ENCODE measurements around the gene HDAC4.
A peak's percentile ranks its signal among the peaks of the same experiment; 100 is the strongest.

HDAC4 gene

GRCh38 chr2:239380831-239381708 lies 19.8 kb downstream of the HDAC4 start:
- Histone ChIP-seq H4K20me1 (peaks cover 50 to 99% (median 94%) of the 10 kb centered on the region in 11 experiments; a peak in 21 of 22 replicates), H3K27ac (peak overlapping the region in 10 of 11 experiments; percentile 12 to 60 (median 44); a peak in 18 of 22 replicates), H3K4me1 (peaks cover 60 to 99% (median 89%) of the 10 kb centered on the region in 10 experiments), H3K4me2 (peak overlapping the region; percentile 74 to 92 (median 84)), H3K9me3 (replicated peaks in 1 of 11) (no peaks in the 10 kb centered on the region; a peak in 1 of 22 replicates), H3K4me3 (peak overlapping the region in 8 of 10 experiments; percentile 1 to 49 (median 18); a peak in 11 of 20 replicates), H3K9ac (peak overlapping the region in 9 of 11 experiments; percentile 10 to 61 (median 30); a peak in 13 of 22 replicates), H3K36me3 (peaks cover 0 to 39% (median 12%) of the 10 kb centered on the region in 11 experiments; a peak in 11 of 22 replicates), H3K27me3 (no peaks in the 10 kb centered on the region)
- no peak for TF ChIP-seq Cebpa-rat (IDR thresholded peaks at IDR 0.05)

GRCh38 chr2:239379641-239380170 lies 21.1 kb downstream of the HDAC4 start:
- Histone ChIP-seq H3K27ac (peak overlapping the region in 9 of 11 experiments; percentile 12 to 46 (median 30); a peak in 5 of 22 replicates), H3K9me3 (replicated peaks in 1 of 11) (no peaks in the 10 kb centered on the region; a peak in 1 of 22 replicates), H3K4me3 (no peak overlapping the region), H3K4me1 (peaks cover 60 to 96% (median 81%) of the 10 kb centered on the region in 10 experiments), H3K36me3 (peaks cover 0 to 33% (median 15%) of the 10 kb centered on the region in 11 experiments; a peak in 11 of 22 replicates), H3K4me2 (peak overlapping the region; percentile 39 to 88 (median 69); a peak in 21 of 22 replicates), H4K20me1 (peaks cover 39 to 98% (median 81%) of the 10 kb centered on the region in 11 experiments; a peak in 21 of 22 replicates), H3K27me3 (no peaks in the 10 kb centered on the region), H3K9ac (peak overlapping the region in 2 of 11 experiments; percentile 1 to 11; a peak in 2 of 22 replicates)
- TF ChIP-seq Cebpa-rat (IDR thresholded peaks at IDR 0.05) = no peak

DNA sequence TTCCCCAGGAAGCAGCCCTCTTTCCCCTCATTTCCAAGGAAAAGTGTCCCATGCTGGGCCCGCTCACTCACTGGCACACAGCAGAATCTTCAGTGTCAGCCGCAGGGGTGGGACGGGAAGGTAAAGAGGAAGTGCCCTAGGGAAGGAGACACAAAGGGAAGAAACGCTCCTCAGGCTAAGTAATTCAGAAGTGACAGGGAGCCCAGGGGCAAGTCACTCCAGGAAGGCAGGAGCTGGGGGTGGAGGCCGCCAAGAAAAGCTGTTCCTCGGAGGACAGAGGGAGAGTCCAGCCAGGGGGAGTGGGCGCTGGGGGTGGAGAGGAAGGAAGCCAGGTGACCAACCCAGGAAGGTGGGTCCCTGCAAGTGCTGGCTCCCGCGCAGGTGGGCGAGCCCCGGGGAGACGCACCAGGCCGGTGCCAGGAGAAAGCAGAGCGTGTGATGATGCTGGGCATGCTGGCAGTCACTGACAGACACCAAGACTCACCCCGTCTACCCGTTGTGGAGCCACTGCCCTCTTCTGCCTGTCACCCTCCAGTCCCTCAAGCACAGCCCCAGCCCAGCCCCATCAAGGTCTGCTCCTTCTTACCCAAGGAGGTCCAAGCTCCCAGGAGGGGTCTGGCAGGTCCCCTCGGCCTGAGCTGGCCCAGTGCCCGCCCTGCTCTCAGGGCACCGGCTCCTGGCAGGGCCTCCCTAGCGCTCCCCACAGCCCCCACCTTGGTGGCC lies 21.7 kb downstream of the HDAC4 start:
- H3K27me3 ChIP-seq = no peaks in the 10 kb centered on the region
- TF ChIP-seq Cebpa-rat (IDR thresholded peaks at IDR 0.05) = no peak
- no peak overlapping the region for H3K4me3 ChIP-seq
- H3K9me3 ChIP-seq (replicated peaks in 1 of 11) = no peaks in the 10 kb centered on the region; a peak in 1 of 22 replicates
- peaks cover 39 to 94% (median 74%) of the 10 kb centered on the region in 11 experiments; a peak in 21 of 22 replicates for H4K20me1 ChIP-seq
- H3K4me1 ChIP-seq = peaks cover 60 to 92% (median 77%) of the 10 kb centered on the region in 10 experiments
- peak overlapping the region in 9 of 11 experiments; percentile 12 to 46 (median 30); a peak in 6 of 22 replicates for H3K27ac ChIP-seq
- H3K9ac ChIP-seq = peak overlapping the region in 2 of 11 experiments; percentile 1 to 11; a peak in 2 of 22 replicates
- H3K36me3 ChIP-seq = peaks cover 0 to 34% (median 16%) of the 10 kb centered on the region in 11 experiments; a peak in 11 of 22 replicates
- peak overlapping the region; percentile 39 to 88 (median 69); a peak in 21 of 22 replicates for H3K4me2 ChIP-seq

- Histone ChIP-seq H3K27me3 (no peaks in the 10 kb centered on the region), H3K9me3 (replicated peaks in 1 of 11) (no peaks in the 10 kb centered on the region), H3K4me1 (peaks cover 52 to 92% (median 74%) of the 10 kb centered on the region in 10 experiments), H3K36me3 (peaks cover 0 to 34% (median 16%) of the 10 kb centered on the region in 11 experiments; a peak in 11 of 22 replicates), H3K9ac (no peak overlapping the region), H3K4me2 (peak overlapping the region; percentile 17 to 88 (median 69); a peak in 20 of 22 replicates), H3K27ac (peak overlapping the region in 5 of 11 experiments; percentile 12 to 46 (median 19); a peak in 3 of 22 replicates), H4K20me1 (peaks cover 33 to 90% (median 66%) of the 10 kb centered on the region in 11 experiments; a peak in 21 of 22 replicates), H3K4me3 (no peak overlapping the region)
- no peak for TF ChIP-seq Cebpa-rat (IDR thresholded peaks at IDR 0.05)
Observed at GRCh38 chr2:239378021-239378917, 22.6 kb downstream of the HDAC4 start.

DNA sequence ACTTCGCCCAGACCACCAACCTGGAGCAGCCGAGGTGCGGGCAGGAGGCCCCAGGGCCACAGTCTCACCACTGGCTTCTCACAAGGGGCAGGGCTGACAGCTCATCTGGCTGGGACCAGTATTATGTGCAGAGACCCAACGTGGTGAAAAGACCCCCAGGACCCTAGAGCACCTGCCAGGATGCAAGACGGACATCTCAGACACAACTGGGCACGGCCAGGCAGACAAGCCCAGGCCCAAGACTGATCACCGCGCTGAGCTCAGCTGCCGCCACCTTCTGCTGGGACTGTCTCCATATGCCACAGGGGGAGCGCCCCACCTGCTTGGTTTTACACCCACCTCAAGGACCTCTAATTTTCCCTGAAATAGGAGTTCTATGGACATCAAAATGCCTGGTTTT lies 23.2 kb downstream of the HDAC4 start:
- 0 out of 22 replicates have a peak overlapping the region, but pooled peaks of 1 of the 11 experiments have one; percentile 3 for H3K4me2 ChIP-seq
- no peak overlapping the region for H3K9ac ChIP-seq
- H4K20me1 ChIP-seq = peaks cover 27 to 90% (median 62%) of the 10 kb centered on the region in 11 experiments; a peak in 21 of 22 replicates
- no peak for TF ChIP-seq Cebpa-rat (IDR thresholded peaks at IDR 0.05)
- peaks cover 0 to 34% (median 16%) of the 10 kb centered on the region in 11 experiments; a peak in 11 of 22 replicates for H3K36me3 ChIP-seq
- peaks cover 52 to 92% (median 74%) of the 10 kb centered on the region in 10 experiments for H3K4me1 ChIP-seq
- no peaks in the 10 kb centered on the region for H3K9me3 ChIP-seq (replicated peaks in 1 of 11)
- no peak overlapping the region for H3K4me3 ChIP-seq
- H3K27ac ChIP-seq = no peak overlapping the region
- no peaks in the 10 kb centered on the region for H3K27me3 ChIP-seq

GRCh38 chr2:239376942-239377531 lies 23.8 kb downstream of the HDAC4 start:
- H3K27me3 ChIP-seq = no peaks in the 10 kb centered on the region
- no peak overlapping the region for H3K9ac ChIP-seq
- peaks cover 52 to 92% (median 74%) of the 10 kb centered on the region in 10 experiments for H3K4me1 ChIP-seq
- no peak overlapping the region for H3K4me3 ChIP-seq
- H4K20me1 ChIP-seq = peaks cover 26 to 90% (median 62%) of the 10 kb centered on the region in 11 experiments; a peak in 21 of 22 replicates
- peak overlapping the region in 1 of 11 experiments; percentile 3; a peak in 1 of 22 replicates for H3K4me2 ChIP-seq
- H3K36me3 ChIP-seq = peaks cover 0 to 34% (median 16%) of the 10 kb centered on the region in 11 experiments; a peak in 11 of 22 replicates
- no peak for TF ChIP-seq Cebpa-rat (IDR thresholded peaks at IDR 0.05)
- no peaks in the 10 kb centered on the region for H3K9me3 ChIP-seq (replicated peaks in 1 of 11)
- H3K27ac ChIP-seq = no peak overlapping the region

GRCh38 chr2:239376351-239376750 lies 24.5 kb downstream of the HDAC4 start:
- H3K4me2 ChIP-seq = peak overlapping the region in 2 of 11 experiments; percentile 6 to 15; a peak in 2 of 22 replicates
- H4K20me1 ChIP-seq = peaks cover 27 to 90% (median 62%) of the 10 kb centered on the region in 11 experiments; a peak in 20 of 22 replicates
- H3K27ac ChIP-seq = no peak overlapping the region
- no peak for TF ChIP-seq Cebpa-rat (IDR thresholded peaks at IDR 0.05)
- no peak overlapping the region for H3K4me3 ChIP-seq
- H3K27me3 ChIP-seq = no peaks in the 10 kb centered on the region
- H3K9me3 ChIP-seq (replicated peaks in 1 of 11) = no peaks in the 10 kb centered on the region
- H3K4me1 ChIP-seq = peaks cover 52 to 92% (median 74%) of the 10 kb centered on the region in 10 experiments
- H3K9ac ChIP-seq = no peak overlapping the region
- H3K36me3 ChIP-seq = peaks cover 0 to 34% (median 16%) of the 10 kb centered on the region in 11 experiments; a peak in 11 of 22 replicates

Data from BLaER1 treated with 17β-estradiol and CSF1 and Interleukin-3, amounts not matched to agents 10 nM and 100 nM (cell line).